HepG2 (cell line): Measurements from ENCODE around the gene BPHL. TPM values are rescaled to one million over a fixed set of nuclear protein-coding genes. Genes with fewer than 3 reads are reported as not detected.

ENCODE experiments used
- CBFB ChIP-seq: sonication (generic); formaldehyde crosslinking; IDR thresholded peaks from 2 replicates; pipeline ENCODE4 v1.4.0; 2020; ENCODE audit warnings: missing genetic modification reagents
- IRF2 ChIP-seq: IDR thresholded peaks from 2 replicates; pipeline ENCODE4 v1.6.1; 2018; ENCODE audit warnings: missing genetic modification reagents, missing compliant biosample characterization
- RARG ChIP-seq: sonication (generic); formaldehyde crosslinking; IDR thresholded peaks from 2 replicates; pipeline ENCODE4 v1.4.0; 2020; ENCODE audit warnings: low read depth, mild to moderate bottlenecking, missing genetic modification reagents
- ZMYM2 ChIP-seq: sonication (generic); formaldehyde crosslinking; IDR thresholded peaks from 2 replicates; pipeline ENCODE4 v1.8.0; 2022; ENCODE audit warnings: mild to moderate bottlenecking, missing genetic modification reagents
- ZNF431 ChIP-seq: sonication (generic); formaldehyde crosslinking; IDR thresholded peaks from 2 replicates; pipeline ENCODE4 v1.9.0; 2022; ENCODE audit warnings: missing genetic modification reagents, low read depth, mild to moderate bottlenecking, borderline replicate concordance
- ZSCAN22 ChIP-seq: sonication (generic); formaldehyde crosslinking; IDR thresholded peaks from 2 replicates; pipeline ENCODE4 v1.4.0; 2020; ENCODE audit warnings: mild to moderate bottlenecking, missing genetic modification reagents
- polyA plus RNA-seq, 8 experiments: library from polyadenylated mRNA; depleted of rRNA in 3 of 8; stranded (reverse) in 7 of 8; unstranded in 1 of 8; fragments of >200 nt; fragmentation: Illumina TruSeq in 4 of 8; extraction: Trizol in 4 of 8; gene quantifications; 2 replicates each; pipeline versions ENCODE4 v1.2.1 to v1.2.3, GENCODE V29; 2011 to 2016; ENCODE audit warnings: low read depth in 4 of 8, missing spikeins in 1 of 8, mixed read lengths in 1 of 8; ENCODE audit not compliant: insufficient read depth in 1 of 8
- total RNA-seq, 5 experiments: library from RNA; depleted of rRNA; stranded (reverse); fragments of >200 nt; fragmentation: Illumina TruSeq; extraction: Trizol; gene quantifications; 2 replicates each; pipeline ENCODE4 v1.2.3, GENCODE V29; 2016; ENCODE audit warnings: low read depth in 1 of 5
- TF ChIP-seq, protein P1 (sequence below): sonication (generic); formaldehyde crosslinking; IDR thresholded peaks from 2 replicates; pipeline ENCODE4 v1.4.0; 2020; ENCODE audit warnings: missing genetic modification reagents
- TF ChIP-seq, protein P2 (sequence below): sonication (generic); formaldehyde crosslinking; IDR thresholded peaks from 2 replicates; pipeline ENCODE4 v1.5.1; 2020; ENCODE audit warnings: mild to moderate bottlenecking, missing genetic modification reagents, moderate library complexity
- TF ChIP-seq, protein P3 (sequence below): sonication (generic); formaldehyde crosslinking; IDR thresholded peaks from 2 replicates; pipeline ENCODE4 v1.4.0; 2020; ENCODE audit warnings: missing genetic modification reagents, borderline replicate concordance
- TF ChIP-seq, protein P4 (sequence below): sonication (generic); formaldehyde crosslinking; IDR thresholded peaks from 2 replicates; pipeline ENCODE4 v1.5.0; 2020; ENCODE audit warnings: mild to moderate bottlenecking, missing genetic modification reagents
- TF ChIP-seq, protein P5 (sequence below): sonication (generic); formaldehyde crosslinking; IDR thresholded peaks from 2 replicates; pipeline ENCODE4 v1.8.0; 2022; ENCODE audit warnings: mild to moderate bottlenecking, missing genetic modification reagents; ENCODE audit not compliant: insufficient replicate concordance

BPHL gene
- total and polyA plus RNA-seq, 2 of the 13 experiments (the other 11 are each of a cell fraction or from before 2014, with no cell fraction given): 37.8 to 39.5 TPM

DNA sequence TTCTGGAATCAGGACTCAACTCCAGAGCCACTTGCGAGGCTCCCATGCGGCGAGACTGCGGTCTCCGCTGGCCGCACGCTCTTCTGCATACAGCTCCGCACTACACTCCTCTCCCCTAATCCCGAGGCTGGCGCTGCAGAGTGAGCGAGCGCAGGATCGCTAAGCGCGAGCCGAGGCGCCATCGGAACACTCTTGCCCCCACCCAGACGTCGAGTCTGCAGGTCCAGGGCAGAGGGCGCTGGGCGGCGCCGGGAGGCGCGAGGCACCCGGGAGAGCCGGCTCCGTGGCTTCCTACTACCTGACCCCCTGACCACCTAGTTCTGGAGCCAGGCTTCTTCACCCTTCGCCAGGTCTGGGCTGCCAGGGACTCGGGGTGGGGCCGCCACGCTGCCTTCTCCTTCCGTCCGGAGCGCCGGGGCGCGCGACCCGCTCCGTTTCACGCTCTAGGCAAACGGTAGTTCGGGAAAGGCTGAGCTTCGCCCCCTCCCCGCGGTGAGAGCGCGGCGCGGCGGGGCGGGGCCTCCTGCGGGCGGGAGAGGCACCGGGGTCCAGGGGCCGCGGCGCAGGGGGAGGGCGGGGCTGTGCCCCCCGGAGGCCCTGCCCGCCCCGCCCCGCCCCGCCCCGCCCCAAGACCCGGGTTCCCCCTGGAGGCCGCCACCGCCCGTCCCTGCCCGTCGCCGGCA is 44.2 kb downstream of the BPHL start (continued):
- TF ChIP-seq, protein P1, sequence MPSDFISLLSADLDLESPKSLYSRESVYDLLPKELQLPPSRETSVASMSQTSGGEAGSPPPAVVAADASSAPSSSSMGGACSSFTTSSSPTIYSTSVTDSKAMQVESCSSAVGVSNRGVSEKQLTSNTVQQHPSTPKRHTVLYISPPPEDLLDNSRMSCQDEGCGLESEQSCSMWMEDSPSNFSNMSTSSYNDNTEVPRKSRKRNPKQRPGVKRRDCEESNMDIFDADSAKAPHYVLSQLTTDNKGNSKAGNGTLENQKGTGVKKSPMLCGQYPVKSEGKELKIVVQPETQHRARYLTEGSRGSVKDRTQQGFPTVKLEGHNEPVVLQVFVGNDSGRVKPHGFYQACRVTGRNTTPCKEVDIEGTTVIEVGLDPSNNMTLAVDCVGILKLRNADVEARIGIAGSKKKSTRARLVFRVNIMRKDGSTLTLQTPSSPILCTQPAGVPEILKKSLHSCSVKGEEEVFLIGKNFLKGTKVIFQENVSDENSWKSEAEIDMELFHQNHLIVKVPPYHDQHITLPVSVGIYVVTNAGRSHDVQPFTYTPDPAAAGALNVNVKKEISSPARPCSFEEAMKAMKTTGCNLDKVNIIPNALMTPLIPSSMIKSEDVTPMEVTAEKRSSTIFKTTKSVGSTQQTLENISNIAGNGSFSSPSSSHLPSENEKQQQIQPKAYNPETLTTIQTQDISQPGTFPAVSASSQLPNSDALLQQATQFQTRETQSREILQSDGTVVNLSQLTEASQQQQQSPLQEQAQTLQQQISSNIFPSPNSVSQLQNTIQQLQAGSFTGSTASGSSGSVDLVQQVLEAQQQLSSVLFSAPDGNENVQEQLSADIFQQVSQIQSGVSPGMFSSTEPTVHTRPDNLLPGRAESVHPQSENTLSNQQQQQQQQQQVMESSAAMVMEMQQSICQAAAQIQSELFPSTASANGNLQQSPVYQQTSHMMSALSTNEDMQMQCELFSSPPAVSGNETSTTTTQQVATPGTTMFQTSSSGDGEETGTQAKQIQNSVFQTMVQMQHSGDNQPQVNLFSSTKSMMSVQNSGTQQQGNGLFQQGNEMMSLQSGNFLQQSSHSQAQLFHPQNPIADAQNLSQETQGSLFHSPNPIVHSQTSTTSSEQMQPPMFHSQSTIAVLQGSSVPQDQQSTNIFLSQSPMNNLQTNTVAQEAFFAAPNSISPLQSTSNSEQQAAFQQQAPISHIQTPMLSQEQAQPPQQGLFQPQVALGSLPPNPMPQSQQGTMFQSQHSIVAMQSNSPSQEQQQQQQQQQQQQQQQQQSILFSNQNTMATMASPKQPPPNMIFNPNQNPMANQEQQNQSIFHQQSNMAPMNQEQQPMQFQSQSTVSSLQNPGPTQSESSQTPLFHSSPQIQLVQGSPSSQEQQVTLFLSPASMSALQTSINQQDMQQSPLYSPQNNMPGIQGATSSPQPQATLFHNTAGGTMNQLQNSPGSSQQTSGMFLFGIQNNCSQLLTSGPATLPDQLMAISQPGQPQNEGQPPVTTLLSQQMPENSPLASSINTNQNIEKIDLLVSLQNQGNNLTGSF (CRISPR knock-in tag): peak; percentile 84; the same call in 1 of the 2 replicates
- TF ChIP-seq IRF2 (CRISPR knock-in tag) (peak; percentile 75), ZSCAN22 (CRISPR knock-in tag) (no peak), ZNF431 (peak; percentile 79; the same call in 1 of the 2 replicates), ZMYM2 (peak; percentile 84), CBFB (CRISPR knock-in tag) (0 out of 2 replicates have a peak, but pooled peaks have one; percentile 15), RARG (CRISPR knock-in tag) (0 out of 2 replicates have a peak, but pooled peaks have one; percentile 45)
- TF ChIP-seq, protein P2, sequence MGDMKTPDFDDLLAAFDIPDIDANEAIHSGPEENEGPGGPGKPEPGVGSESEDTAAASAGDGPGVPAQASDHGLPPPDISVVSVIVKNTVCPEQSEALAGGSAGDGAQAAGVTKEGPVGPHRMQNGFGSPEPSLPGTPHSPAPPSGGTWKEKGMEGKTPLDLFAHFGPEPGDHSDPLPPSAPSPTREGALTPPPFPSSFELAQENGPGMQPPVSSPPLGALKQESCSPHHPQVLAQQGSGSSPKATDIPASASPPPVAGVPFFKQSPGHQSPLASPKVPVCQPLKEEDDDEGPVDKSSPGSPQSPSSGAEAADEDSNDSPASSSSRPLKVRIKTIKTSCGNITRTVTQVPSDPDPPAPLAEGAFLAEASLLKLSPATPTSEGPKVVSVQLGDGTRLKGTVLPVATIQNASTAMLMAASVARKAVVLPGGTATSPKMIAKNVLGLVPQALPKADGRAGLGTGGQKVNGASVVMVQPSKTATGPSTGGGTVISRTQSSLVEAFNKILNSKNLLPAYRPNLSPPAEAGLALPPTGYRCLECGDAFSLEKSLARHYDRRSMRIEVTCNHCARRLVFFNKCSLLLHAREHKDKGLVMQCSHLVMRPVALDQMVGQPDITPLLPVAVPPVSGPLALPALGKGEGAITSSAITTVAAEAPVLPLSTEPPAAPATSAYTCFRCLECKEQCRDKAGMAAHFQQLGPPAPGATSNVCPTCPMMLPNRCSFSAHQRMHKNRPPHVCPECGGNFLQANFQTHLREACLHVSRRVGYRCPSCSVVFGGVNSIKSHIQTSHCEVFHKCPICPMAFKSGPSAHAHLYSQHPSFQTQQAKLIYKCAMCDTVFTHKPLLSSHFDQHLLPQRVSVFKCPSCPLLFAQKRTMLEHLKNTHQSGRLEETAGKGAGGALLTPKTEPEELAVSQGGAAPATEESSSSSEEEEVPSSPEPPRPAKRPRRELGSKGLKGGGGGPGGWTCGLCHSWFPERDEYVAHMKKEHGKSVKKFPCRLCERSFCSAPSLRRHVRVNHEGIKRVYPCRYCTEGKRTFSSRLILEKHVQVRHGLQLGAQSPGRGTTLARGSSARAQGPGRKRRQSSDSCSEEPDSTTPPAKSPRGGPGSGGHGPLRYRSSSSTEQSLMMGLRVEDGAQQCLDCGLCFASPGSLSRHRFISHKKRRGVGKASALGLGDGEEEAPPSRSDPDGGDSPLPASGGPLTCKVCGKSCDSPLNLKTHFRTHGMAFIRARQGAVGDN (CRISPR knock-in tag): peak; percentile 97
- TF ChIP-seq, protein P3, sequence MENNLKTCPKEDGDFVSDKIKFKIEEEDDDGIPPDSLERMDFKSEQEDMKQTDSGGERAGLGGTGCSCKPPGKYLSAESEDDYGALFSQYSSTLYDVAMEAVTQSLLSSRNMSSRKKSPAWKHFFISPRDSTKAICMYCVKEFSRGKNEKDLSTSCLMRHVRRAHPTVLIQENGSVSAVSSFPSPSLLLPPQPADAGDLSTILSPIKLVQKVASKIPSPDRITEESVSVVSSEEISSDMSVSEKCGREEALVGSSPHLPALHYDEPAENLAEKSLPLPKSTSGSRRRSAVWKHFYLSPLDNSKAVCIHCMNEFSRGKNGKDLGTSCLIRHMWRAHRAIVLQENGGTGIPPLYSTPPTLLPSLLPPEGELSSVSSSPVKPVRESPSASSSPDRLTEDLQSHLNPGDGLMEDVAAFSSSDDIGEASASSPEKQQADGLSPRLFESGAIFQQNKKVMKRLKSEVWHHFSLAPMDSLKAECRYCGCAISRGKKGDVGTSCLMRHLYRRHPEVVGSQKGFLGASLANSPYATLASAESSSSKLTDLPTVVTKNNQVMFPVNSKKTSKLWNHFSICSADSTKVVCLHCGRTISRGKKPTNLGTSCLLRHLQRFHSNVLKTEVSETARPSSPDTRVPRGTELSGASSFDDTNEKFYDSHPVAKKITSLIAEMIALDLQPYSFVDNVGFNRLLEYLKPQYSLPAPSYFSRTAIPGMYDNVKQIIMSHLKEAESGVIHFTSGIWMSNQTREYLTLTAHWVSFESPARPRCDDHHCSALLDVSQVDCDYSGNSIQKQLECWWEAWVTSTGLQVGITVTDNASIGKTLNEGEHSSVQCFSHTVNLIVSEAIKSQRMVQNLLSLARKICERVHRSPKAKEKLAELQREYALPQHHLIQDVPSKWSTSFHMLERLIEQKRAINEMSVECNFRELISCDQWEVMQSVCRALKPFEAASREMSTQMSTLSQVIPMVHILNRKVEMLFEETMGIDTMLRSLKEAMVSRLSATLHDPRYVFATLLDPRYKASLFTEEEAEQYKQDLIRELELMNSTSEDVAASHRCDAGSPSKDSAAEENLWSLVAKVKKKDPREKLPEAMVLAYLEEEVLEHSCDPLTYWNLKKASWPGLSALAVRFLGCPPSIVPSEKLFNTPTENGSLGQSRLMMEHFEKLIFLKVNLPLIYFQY (CRISPR knock-in tag): peak; percentile 62
- TF ChIP-seq, protein P4, sequence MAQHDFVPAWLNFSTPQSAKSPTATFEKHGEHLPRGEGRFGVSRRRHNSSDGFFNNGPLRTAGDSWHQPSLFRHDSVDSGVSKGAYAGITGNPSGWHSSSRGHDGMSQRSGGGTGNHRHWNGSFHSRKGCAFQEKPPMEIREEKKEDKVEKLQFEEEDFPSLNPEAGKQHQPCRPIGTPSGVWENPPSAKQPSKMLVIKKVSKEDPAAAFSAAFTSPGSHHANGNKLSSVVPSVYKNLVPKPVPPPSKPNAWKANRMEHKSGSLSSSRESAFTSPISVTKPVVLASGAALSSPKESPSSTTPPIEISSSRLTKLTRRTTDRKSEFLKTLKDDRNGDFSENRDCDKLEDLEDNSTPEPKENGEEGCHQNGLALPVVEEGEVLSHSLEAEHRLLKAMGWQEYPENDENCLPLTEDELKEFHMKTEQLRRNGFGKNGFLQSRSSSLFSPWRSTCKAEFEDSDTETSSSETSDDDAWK (CRISPR knock-in tag): no peak
- TF ChIP-seq, protein P5, sequence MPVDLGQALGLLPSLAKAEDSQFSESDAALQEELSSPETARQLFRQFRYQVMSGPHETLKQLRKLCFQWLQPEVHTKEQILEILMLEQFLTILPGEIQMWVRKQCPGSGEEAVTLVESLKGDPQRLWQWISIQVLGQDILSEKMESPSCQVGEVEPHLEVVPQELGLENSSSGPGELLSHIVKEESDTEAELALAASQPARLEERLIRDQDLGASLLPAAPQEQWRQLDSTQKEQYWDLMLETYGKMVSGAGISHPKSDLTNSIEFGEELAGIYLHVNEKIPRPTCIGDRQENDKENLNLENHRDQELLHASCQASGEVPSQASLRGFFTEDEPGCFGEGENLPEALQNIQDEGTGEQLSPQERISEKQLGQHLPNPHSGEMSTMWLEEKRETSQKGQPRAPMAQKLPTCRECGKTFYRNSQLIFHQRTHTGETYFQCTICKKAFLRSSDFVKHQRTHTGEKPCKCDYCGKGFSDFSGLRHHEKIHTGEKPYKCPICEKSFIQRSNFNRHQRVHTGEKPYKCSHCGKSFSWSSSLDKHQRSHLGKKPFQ (CRISPR knock-in tag): peak; percentile 95
